Measurements from ENCODE around the gene TARS3. TPM values are rescaled to one million over a fixed set of nuclear protein-coding genes. Genes with fewer than 3 reads are reported as not detected.
"Not testable (repeated sequence)": the region's sequence is repeated elsewhere in the genome, so short reads cannot be mapped to it uniquely, and the experiment has no call there.

TARS3 gene
- total RNA-seq, 1 donor from 2014 or later, result 36.7 TPM

DNA sequence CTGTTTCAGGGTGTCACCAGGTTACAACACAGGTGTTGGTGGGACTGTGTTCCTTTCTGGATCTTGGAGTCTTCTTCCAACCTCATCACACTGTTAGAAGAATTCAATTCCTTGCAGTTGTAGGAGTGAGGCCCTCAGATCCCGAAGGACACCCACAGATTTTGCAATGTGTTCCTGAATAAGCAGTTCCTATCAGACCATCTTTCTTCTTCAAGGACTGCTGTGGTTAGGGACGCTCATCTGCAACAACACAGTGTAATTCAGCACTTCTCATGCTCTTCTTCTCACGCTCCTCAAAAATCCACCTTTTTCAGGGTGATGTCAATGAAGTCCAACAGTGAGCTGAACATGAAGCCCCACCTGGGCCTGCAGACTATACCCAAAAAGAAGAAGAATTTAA, 90.9 kb downstream of the TARS3 start:
- DNase-seq (ENCODE audit: low spot score in 2 of 2) (no peak), FAIRE-seq (no peak)

- DNase-seq (ENCODE audit: low spot score in 2 of 2); FAIRE-seq: not testable (repeated sequence)
These were observed 97.5 kb downstream of the TARS3 start for GRCh38 chr15:101626729-101627128.

GRCh38 chr15:101625980-101626379, 98.3 kb downstream of the TARS3 start:
- FAIRE-seq (no peak), DNase-seq (ENCODE audit: low spot score in 2 of 2) (no peak)

DNA sequence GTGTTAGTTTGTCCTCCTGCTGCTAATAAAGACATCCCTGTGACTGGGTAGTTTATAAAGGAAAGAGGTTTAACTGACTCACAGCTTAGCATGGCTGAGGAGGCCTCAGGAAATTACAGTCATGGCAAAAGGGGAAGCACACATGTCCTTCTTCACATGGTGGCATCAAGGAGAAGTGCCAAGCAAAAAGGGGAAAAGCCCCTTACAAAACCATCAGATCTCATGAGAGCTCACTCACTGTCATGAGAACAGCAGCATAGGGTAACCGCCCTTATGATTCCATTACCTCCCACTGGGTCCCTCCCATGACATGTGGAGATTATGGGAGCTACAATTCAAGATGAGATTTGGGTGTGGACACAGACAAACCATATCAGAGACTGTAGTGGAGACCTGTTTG, 99.1 kb downstream of the TARS3 start:
- DNase-seq (ENCODE audit: low spot score in 2 of 2), result no peak
- no peak for FAIRE-seq

GRCh38 chr15:101623367-101624304, 100.6 kb downstream of the TARS3 start:
- FAIRE-seq (no peak), DNase-seq (ENCODE audit: low spot score in 2 of 2) (no peak)

DNA sequence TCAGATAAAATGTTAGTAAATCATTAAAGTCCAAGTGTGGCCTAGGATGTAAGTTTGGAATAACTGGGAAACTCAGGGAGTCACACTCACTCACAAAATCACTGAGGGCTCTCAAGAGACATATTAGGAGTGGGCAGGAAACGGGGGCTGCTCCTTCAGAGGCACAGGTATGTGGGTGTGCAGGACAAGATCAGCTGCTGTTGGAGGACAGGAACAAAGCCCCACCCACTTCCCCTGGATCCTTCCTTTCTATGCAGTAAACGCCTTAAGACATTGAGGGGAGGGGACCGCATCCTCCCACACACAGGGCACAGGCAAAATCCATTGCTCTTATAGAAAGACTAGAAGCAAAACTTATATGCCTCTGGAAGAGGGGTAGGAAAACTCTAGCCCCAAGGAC, 102.3 kb downstream of the TARS3 start:
- FAIRE-seq (no peak), DNase-seq (ENCODE audit: low spot score in 2 of 2) (no peak)

GRCh38 chr15:101620671-101621070, 103.6 kb downstream of the TARS3 start:
- FAIRE-seq (no peak), DNase-seq (ENCODE audit: low spot score in 2 of 2) (no peak)

DNA sequence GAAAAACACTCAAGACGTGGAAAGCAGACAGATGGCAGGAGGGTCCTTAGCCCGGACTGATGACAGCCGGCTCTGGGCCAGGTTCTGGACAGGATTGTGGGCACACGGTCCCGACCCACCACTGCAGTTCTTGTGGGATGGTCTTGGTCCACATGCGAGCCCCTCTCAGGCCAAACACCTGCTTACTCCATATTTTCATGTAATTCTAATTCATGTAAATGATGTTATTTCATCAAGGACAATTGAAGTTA, 104.7 kb downstream of the TARS3 start:
- DNase-seq (ENCODE audit: low spot score in 2 of 2) (no peak), FAIRE-seq (no peak)

- DNase-seq (ENCODE audit: low spot score in 2 of 2), result no peak
- FAIRE-seq, result no peak
These were observed 105.2 kb downstream of the TARS3 start for GRCh38 chr15:101618851-101619614.

DNA sequence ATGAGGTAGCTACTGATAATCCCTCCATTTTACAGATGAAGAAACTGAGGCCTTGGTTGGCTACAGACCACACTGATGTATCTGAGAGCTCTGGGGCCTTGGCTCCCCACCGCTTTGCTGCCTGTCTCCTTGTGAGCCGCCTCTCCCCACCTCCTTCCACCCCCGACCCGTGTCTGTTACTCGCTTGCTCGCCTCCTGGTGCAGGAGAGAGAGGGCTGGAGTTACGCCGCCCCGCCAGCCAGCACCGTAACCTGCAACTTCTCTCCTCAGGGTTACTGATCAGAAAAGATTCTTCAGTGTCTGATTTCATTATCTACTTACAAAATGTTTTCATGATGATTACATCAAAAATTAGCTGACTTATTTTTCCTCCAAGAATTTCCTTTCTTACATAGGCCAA, 106.2 kb downstream of the TARS3 start:
- no peak for FAIRE-seq
- no peak for DNase-seq (ENCODE audit: low spot score in 2 of 2)

GRCh38 chr15:101617390-101617965, 106.8 kb downstream of the TARS3 start:
- no peak for FAIRE-seq
- DNase-seq (ENCODE audit: low spot score in 2 of 2), result no peak

DNA sequence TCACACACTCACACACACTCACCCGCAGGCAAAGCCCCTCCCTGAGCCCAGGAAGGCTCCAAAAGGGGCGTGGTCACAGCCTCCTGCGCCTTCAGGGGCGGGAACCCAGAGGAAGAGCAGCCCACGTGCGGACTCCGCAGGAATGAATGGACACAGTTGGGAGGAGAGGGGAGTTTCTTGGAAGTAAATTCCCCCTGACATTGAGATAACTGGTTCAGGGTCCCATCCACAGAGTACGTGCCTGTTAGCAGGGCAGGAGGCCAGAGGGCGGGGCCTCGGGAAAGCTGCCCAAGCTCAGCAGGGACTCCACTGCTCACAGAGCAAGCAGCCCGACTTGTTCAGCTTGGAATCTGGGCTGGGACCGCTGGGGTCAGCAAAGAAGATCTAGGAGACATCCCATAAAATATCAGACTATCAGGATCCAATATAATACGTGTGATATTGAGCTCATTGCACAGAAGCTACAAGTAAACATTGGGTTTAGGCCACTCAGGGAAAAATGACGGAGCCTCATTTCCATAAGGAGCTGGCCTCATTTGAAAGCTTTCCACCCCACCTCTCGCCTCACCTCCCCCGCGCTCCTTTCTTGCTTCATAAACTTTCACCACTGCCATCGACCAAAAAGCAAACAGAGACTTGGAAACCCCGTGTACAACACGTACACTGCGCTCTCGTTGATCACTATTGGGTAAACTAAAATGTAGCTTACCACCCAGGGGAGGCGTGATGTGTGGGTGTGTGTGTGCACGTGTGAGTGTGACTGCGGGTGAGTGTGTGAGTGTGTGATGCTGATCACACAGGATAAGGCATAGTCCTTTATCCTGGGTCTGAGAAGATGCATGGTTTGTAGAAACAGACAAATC, 108.1 kb downstream of the TARS3 start:
- no peak for DNase-seq (ENCODE audit: low spot score in 2 of 2)
- FAIRE-seq, result no peak

GRCh38 chr15:101615414-101615985, 108.8 kb downstream of the TARS3 start:
- DNase-seq (ENCODE audit: low spot score in 2 of 2) (no peak), FAIRE-seq (no peak)

- DNase-seq (ENCODE audit: low spot score in 2 of 2) (no peak), FAIRE-seq (no peak)
These were observed 109.5 kb downstream of the TARS3 start for GRCh38 chr15:101614761-101615160.

GRCh38 chr15:101614001-101614585, 110.2 kb downstream of the TARS3 start:
- FAIRE-seq (no peak), DNase-seq (ENCODE audit: low spot score in 2 of 2) (no peak)

- no peak for FAIRE-seq
- DNase-seq (ENCODE audit: low spot score in 2 of 2), result peak; percentile 34 to 69
These were observed 110.9 kb downstream of the TARS3 start for GRCh38 chr15:101613130-101614000.

DNA sequence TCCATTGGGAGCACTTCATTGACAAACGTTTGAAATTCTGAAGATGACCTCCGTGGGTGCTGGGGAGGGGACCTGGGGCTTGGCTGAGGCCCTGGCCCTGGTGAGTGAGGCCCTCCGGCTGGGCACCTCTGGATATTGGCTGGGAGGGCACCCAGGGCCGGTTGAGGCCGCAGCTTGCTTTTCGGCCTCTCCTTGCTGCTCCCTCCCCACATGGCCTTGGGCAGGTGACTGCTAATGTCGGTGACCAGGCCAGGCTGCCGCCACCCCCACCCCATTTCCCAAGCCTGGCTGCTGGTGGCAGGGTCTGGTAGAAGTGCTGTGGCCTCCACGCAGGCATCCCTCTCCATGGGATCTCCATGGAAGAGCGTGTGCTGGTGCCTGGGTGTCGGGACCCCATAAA, 111.6 kb downstream of the TARS3 start:
- DNase-seq (ENCODE audit: low spot score in 2 of 2) (no peak), FAIRE-seq (no peak)

- DNase-seq (ENCODE audit: low spot score in 2 of 2) (no peak), FAIRE-seq (no peak)
These were observed 112.5 kb downstream of the TARS3 start for GRCh38 chr15:101611580-101612299.

Data from frontal cortex (tissue), 4 donors.